GM19455 (cell line): Measurements from ENCODE around the gene STEAP3.

ENCODE experiments used
- ATAC-seq: cut with Tn5 transposase; IDR thresholded peaks from one replicate; pipeline ENCODE4 v1.9.1; 2021; ENCODE audit not compliant: unreplicated experiment

Gene STEAP3

DNA sequence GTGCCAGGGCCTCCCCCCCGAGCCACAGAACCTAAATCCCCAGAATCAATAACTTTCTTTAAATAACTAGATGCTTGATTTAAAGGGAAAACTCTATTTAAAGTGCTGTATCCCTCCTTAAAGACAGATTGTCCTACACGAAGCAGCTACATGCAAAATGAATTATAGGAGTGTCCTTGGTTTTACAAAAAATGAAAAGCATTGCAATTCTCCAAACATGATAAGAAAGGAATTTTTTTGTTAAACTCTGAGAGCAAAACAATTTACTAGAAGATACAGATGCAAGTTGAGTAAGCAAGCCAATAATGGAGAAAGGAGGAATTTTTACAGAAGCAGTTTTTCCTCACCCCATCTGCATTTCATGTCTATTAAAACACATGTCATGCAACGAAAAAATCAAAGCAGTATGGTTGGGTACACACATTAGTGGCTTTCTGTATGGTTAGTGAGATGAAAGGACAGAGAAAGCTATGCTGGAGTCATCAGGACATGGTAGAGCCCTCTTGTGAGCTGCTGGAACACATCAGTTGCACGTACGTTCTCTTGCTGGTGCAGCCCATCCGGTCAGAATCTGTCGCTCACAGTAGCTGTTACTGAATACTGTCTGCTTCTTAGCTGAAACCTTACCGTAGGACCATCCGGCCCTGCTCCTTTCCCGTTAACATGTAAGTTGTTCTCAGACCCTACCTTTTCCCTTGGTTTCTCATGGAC lies 25.9 kb upstream of the STEAP3 start:
- no peak for ATAC-seq

DNA sequence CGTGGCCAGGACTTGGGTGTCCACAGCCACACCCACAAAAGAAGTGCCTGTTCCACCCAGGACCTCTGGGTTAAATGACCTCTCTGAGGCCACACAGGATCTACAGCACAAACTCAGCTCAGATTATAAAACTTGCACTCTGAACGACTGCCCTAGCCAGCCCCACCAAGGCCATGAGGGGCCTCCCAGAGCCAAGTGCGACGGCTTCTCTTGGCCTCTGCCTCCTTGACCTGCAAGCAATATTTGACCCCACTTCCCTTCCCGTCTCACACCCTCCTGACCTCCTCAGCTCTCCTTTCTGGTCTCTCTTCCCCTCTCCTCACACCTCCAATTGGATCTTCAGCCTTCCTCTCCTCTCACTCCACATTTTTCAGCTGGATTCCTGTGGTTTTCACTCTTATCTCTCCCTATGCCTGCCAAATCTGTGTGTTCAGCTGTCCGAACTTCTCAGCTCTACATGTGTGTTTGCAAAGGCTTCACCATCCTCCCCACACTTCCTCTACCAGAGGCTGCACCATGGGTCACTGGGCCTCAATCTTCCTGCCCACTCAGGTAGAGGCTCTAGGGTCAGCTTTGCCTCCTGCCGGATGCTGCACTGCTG lies 25.3 kb upstream of the STEAP3 start:
- ATAC-seq, result no peak

DNA sequence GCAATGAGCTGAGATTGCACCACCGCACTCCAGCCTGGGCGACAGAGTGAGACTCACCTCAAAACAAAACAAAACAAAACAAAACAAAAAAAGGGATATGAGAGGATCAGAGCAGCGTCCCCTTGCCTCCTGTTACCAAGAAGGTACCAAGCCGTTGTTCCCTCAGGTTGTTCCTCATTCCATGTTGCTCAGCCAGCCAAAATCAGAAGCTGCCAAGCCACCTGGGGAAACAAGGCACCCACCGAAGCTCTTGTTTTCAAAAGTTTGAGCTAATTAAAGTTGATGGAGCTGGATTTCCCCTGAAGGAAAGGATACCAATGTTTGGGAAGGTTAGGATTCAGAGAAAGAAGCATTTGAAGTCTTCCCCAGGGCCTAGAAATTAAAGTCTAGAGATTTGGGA lies 21.8 kb upstream of the STEAP3 start:
- ATAC-seq, result no peak

DNA sequence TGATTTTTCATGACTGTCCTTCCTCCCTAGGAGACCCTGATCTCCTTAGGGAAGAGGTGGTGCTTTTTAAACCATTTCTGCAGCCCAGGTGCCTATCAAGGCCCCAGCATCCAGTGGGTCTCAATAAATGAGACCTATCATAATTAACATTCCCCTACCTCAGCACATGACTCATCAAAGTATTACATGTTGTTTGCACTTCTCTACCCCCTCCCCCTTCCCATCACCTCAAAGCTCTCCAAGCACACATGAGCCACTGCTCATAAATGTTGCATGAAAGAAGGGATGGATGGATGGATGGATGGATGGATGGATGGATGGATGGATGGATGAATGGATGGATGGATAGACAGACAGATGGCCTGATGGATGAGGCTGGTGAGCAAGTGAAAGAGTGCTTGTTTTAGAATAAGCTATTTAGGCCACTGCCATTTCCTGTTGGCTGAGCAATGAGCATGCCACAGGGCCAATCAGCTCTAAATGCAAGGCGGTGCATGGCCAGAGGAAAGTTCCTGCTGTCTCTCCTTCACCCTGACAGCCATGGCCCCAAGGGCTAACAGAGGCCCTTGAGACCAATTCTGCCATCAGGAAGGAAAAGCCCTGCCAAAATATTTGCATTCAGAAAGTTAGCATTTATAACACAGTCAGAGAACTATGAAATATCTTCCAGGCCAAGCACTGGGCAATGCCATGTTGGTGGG lies 20.9 kb upstream of the STEAP3 start:
- no peak for ATAC-seq

DNA sequence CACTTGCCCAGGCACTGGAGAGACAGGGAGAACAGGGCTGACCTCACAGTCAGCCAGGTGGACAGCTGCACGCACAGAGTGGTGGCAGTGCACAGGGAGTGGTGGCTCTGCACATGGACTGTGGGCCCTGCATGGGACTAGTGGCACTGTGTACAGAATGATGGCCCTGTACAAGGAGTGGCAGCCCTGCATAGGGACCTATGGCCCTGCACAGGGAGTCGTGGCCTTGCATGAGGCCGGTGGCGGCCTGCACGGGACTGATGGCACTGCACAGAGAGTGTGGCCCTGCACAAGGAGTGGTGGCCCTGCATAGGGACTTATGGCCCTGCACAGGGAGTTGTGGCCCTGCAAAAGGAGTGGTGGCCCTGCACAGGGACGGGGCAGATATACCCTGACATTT lies 19.1 kb upstream of the STEAP3 start:
- ATAC-seq, result no peak

DNA sequence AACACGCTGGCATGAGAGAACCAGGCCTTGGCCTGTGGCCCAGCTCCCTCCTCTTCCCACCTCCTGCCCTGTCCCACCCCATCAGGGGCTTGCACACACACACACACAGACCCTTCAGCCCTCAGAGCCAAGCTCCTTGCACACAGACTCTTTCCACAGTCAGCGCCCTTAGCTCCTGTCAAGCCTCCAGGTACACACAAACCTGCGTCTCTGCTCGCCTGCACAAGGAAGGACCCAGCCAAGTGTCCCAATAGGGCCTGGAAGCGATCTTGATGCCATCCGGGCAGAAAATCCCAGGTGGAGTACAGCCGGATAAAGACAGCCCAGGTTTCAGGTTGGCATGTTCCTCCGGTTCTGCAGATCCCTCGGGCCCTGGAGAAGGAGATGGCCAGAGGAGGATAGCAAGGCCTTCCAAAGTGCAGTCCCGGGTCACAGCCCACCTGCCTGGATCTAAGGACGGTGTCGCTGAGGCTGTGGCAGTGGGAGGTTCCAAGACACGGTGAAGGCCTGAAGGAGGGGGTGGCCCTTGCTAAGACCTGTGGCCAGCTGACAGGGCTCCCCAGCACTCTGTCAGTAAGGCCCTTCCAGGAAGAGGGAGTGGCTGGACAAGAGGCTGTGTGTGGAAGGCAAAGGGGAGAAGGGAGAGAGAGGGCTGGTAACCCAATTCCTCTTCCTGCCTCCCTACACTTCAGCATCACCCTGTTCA lies 18.5 kb upstream of the STEAP3 start:
- no peak for ATAC-seq

DNA sequence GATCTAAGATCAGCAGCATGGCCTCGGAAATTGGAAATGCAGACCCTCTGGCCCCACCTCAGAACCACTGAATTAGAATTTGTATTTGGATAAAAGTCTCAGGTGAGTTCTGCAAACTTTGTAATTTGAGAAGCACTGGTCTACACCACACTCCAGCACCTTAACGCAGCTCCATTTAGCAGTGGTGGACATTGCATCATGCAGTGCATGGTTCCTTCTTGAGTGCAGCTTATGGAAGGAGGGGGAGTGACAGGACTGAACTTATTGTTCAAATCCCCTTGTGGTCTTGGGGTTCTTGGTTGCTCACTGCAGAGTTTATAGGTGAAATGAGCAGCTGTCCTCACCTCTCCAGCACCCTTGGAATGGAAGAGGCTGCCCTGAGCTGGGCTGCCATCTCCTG lies 17.4 kb upstream of the STEAP3 start:
- no peak for ATAC-seq

DNA sequence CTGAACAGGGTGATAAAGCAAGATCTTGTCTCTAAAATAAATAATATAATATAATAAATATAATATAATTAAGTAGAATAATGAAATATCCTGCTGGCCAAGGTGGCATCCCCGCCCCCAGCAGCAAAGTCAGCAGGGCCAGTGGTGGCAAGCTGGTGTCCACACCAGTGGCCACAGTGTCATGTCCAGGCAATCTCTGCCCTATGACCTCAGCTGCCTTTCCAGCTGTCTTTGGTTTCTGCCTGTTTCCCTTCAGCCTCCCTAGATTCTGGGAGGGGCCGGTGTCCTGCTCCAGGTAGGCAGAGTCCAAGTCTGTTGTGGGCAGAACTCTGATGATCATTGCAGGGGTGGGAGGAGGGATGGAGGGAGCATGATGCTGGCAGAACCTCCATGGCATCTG lies 16.2 kb upstream of the STEAP3 start:
- ATAC-seq, result no peak

DNA sequence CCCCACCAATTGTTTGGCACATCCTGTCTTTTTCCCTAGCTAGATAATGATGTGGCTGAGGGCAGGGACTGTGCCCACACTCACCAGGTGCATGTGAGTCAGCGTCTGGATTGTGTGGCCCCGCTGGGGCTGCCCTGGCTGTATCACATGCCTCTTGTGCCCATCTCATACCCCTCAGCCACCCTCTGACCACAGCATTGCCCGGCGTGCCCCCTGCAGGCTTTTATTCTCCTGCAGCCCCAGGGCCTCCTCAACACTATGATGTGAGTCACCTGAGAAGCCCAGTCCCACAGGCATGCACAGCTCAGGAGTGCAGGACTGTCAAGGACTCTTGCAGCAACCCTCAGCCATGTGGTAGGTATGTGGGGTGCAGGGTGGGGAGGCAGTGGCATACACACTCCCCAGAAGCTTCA lies 14.8 kb upstream of the STEAP3 start:
- no peak for ATAC-seq

DNA sequence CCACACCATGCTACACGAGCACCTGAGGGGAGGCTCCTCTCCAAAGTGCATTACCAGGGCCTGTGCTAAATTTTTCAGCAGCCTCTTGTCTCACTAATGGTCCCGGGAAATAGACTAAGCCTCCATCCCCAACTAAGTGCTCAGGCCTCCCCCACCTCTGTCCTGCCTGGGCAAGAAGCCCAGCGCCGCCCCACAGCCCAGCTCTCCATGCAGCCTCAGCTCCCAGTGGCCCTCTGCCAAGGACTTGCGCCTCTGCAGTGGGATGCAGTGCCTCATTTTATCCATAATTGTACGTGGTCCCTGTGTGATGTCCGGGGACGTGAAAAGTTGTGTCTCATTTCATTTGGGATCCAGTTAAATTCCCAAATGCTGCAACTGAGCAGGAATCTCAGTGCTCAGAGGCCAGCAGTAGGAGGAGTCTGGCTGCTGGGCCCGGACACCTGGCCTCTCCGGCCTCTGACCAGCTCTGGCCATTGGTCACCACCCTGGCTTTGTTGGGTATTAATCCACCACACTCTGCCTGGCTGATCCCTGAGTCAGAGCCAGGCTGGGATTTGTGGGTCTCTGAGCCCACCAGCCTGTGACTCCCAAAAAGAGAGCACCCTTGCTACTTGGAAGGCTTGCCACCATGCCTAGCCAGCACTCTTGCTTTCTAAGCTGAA lies 11.4 kb upstream of the STEAP3 start:
- no peak for ATAC-seq

DNA sequence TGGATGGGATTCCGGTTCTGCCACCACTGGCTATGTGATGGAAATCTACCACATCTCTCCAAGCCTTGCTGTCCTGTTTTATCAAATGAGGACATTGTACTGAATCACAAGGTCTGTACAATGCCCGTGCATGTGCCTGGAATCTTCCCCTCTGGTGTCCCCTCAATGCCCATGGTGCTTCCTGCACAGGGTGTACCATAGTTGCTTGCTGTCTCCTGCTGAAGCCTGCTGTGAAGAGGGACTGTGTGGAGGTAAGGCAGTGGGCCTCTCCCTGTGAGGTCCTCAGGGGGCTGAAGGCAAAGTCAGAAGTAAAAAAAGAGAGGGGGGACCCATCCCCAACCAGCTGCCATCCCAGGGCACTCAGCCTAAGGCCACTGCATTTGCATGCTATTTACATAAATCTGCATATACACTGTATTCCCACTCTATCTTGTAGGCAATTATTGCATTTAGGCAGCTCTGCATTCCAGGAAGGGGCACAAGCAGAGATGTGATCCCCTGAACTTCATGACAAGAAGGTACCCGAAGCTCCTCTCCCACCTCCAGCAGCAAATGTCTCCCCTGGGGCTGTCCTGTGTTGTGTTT lies 9.1 kb upstream of the STEAP3 start:
- ATAC-seq, result no peak

DNA sequence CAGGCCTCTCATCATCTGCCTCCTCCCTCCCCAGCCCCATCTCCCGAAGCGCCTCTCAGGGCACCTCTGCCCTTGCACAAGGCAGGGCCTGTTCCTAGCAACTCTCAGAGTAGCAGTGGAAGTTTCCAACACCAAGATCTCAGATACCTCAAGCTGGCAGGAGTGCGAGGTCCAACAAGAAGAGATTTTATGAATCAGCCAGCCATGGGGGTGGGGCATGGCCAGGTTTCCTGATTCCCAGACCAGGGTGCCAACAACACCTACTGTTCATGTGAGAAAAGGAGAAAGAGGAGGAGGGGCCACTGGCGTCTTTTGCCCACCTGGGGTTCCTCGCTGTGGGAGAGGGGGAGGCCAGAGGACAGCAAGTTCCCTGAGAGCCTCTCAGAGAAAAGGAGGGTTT lies 6.6 kb upstream of the STEAP3 start:
- no peak for ATAC-seq

DNA sequence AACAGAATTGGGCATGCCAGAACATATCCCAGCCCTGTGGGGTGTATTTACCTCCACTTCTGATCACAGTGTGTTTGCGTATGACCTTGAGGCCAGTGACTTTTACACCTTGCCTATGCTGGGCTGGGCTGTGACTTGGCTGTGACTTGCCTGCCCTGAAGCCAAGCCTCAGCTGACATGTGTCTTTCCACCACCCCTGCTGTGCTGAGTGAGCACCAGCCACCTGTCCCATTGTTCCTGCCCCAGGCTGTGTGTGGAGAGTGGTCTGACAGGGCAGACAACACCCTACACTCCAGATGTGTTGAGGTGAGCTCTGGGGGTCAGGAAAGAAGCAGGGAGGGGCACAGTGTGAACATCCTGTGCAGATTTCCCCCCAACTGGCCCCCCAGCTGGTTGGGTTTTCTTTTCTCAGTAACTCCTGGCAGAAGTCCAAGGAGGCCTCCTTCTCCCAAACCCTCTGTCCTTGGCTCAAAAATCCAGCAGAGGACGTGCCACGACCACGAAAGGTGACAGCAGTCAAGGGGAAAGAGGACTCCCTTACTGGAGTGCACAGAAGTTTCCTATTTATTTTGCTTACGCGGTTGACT lies 5.1 kb upstream of the STEAP3 start:
- no peak for ATAC-seq

DNA sequence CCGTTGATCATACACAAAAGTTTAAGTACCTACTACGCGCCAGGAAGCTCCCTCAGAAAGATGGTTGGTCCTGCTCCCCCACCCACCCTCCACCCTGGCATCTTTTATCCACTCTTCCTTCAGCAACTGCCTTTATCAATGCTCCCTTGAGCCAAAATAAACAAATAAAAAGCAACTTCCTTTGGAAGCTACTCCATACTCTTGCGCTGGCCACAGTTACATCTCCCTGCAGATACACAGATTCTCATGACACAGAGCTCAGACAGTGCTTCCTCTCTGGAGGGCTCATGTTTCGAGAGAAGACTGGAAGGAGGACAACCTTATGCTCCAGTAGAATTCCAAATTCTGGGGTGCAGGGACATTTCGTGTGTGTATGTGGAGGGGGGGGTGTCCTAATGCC lies 3.8 kb upstream of the STEAP3 start:
- ATAC-seq, result no peak

DNA sequence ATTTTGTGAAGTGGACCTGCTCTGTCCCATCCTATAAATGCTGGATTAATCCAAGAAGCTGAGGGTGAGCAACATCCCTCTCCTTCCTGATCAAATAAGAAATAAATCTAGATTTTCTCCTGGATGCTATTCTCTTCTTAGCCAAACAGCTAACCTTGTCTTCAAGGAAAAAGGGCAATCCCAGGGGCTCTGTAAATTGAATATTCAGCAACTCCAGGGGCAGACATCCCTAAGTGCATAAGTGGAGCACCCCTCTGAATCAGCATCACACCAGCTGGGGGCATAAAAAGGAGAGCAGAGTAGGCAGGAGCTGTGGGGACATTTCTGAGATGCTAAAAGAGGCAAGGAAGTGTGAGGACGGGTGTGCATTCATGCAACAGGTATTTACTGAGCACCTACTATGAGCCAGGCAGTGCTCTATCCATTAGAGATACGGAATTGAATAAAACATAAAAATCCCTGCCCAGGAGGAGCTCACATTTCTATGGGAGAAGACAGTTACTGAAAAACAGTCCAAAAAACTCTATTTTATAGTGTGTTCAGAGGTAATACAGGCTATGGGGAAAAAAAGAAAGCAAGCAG lies 2.8 kb upstream of the STEAP3 start:
- no peak for ATAC-seq

DNA sequence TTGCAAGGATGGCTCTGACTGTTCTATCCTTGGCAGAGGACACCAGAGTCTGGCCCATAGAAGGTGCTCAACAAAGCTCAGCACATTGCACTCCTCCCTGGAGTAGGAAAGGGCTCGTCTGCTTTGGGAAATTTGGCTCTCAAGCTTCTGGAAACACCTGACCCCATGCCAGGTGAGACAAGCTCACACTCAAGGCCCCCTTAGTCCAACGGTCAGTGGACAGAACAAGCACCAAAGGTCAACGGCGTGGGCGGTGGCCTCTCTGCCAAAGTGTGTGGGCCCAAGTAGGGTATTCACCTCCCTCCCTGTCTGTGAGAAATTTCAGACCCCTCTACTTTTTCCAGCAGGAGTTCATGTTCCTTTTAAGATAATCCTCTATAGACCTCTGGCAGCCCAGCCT lies 2.0 kb upstream of the STEAP3 start:
- no peak for ATAC-seq

DNA sequence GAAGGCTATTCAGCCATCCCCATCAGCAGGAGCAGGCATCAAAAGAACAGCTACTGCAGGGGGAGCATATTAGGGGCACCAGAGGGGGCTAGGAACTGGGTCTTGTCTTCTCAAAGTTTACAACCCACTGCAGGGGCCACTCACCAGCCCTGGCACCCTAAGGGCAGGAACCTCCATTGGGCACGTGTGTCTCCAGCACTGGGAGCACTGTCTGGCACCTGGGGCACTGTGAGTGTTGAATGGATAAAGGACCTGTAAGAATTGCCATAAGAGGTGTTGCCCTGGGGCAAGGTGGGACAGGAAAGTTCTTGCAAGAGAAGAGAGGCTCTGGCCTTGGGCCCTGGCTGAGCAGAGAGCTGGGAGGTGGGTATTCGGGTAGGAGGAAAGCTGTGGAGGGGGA lies 1.4 kb upstream of the STEAP3 start:
- ATAC-seq, result no peak

DNA sequence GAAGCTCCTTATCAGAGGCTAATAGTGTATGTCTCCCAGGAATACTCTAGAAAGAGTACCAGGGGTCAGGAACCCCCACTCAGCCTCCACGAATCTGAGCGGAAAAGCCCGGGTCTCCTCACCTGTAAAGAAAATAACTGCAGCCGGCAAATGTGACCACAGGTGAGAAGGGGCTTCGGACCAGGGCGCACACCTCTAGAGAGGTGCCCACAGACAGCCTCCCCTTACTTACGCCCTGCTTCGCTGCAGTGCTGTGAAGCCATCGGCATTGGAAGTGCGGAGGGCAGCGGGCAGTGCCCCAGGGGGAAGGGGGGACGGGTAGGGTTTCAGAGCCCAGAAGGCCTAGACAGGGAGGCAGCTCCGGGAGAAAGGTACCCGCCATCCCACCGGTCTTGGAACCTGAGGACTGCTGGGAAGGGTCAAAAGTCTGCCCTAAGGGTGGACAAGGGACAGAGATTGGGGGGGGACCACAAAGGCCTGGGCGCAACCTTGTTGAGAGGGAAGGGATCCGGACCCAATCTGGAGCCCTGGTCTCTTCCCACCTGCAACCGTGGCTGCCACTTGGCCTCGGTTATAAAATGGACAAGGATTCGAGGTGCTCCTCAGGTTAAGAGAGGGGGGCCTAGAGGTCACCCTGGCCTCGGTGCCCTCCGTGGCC lies 642 bp upstream of the STEAP3 start:
- ATAC-seq, result no peak

DNA sequence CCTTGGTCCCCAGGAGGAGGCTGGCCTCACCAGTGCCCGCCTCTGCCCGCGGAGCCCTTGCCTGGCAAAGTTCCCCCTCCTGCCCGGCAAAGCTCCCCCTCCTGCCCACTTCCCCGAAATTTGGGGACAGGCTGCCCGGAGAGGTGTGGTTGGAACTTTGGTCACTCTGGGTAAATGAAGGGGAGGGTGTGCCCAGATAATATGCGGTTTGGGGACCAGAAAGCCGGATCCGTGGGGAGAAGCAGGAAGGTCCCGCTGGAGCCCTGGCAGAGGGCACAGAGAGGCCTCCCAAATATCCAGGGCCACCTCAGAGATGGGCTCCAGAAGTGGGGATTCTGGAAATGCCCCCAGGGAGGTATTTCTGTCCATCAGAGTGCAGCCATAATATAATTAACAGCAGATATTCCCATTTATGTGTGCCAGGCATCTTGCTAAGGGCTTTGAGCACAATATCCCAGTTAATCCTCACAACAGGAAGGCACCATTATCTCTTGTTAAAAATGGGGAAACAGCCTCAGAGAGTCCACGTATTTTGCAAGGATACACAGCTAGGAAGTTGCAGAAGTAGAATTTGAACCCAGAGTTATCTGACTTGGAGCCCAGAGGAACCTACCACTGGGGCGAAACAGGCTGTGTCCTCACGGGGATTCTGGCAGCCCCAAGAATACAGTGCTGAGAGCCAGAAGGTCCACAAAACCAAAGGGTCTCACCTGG lies 914 bp downstream of the STEAP3 start:
- no peak for ATAC-seq
